NCI-H2107 treated with DMSO at 0.1 percent for 48 hours (cell line): ENCODE measurements around the gene IRF4.
"Not testable (repeated sequence)": the region's sequence is repeated elsewhere in the genome, so short reads cannot be mapped to it uniquely, and the experiment has no call there.

Experiments used
- DNase-seq: peaks from one replicate; lab custom pipeline; 2025; ENCODE audit not compliant: unreplicated experiment; lab: John Stamatoyannopoulos, UW

IRF4 gene

GRCh38 chr6:366389-367297 lies 24.9 kb upstream of the IRF4 start:
- no peak for DNase-seq

DNA sequence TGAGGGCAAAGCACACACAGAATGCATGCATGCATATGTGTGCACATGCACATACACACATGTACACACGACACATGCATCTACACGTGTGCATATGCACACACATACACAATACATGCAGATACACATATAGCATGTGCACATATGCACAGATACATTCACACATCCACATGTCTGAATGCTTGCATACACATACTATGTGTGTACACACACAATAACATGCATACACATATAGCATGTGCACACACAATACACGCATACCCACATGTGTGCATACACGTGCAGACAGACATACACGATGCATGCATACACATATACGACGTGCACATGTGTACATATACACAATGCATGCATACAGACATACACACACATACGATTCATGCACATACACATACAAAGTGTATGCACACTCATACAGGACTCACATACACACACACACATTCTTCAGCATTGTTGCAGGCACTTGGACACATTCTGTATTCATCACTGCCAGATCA lies 24.2 kb upstream of the IRF4 start:
- no peak for DNase-seq

- DNase-seq: no peak
Observed at GRCh38 chr6:367891-368630, 23.5 kb upstream of the IRF4 start.

- no peak for DNase-seq
Observed at GRCh38 chr6:369559-370431, 21.8 kb upstream of the IRF4 start.

DNA sequence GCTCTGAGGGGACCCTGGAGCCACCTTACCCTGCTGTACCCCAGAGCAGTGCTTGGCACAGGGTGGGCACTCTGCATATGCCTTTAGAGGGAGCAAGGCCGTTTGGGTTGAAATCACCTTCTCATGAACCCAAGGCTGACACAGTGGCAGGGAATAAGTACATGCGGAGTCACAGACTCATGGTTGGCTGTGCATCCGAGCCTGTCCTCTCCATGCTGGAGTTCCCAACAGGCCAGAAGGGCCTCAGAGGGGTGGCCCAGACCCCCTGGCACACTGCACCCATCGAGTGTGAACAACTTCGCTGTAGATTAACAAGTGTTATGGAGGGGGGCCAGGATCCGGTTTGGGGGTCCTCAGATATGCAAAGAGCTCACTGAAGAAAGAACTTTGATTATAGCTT lies 21.0 kb upstream of the IRF4 start:
- DNase-seq: no peak

DNA sequence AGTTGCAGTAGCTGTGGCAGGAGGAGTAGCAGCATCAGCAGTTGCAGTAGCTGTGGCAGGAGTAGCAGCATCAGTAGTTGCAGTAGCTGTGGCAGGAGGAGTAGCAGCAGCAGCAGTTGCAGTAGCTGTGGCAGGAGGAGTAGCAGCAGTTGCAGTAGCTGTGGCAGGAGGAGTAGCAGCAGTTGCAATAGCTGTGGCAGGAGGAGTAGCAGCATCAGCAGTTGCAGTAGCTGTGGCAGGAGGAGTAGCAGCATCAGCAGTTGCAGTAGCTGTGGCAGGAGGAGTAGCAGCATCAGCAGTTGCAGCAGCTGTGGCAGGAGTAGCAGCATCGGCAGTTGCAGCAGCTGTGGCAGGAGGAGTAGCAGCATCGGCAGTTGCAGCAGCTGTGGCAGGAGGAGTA lies 19.7 kb upstream of the IRF4 start:
- DNase-seq: not testable (repeated sequence)

GRCh38 chr6:372336-372911 lies 19.1 kb upstream of the IRF4 start:
- no peak for DNase-seq

GRCh38 chr6:373031-373430 lies 18.5 kb upstream of the IRF4 start:
- DNase-seq: no peak

DNA sequence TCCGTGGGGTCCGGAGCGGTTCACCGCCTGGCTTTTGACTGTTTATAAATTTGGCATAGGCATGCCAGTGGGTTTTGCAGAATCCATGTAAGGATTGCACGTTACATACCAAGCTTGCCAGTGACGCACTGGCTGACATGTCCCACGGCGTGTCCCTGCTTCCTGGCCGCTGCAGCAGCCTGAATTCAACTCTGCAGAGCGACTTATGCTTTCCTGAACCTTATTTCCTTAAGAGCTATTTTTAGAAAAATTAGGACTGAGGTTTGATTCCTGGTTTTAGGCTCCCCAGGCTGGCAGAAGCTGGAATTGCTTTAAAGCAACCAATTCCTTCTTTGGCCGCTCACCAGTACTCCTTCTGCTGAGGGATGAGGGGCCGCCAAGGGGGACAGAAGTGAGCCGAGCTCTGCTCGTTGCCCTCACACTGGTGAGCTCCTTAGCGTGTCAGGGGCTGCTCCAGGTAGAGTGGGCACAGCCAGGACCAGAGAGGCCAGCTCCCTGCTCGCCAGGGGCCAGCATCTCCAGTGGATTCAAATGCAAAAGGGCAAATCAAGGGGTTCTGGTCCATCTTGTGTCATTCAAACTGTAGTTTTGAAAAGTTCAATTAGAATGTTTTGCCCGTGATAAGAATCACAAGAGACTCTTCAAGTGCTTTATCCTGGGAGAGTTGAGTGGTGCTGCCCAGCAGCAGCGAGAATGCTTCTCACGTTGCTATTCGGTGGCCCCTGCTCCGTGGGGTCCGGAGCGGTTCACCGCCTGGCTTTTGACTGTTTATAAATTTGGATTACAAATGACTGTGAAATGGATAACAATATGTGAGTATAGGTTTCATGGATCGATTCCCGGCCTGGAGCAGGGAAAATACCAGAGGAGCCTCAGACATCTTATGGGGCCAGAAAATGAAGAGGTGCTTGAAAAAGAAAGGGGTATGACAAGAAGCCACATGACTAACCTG lies 17.5 kb upstream of the IRF4 start:
- no peak for DNase-seq

GRCh38 chr6:374956-375355 lies 16.6 kb upstream of the IRF4 start:
- no peak for DNase-seq

DNA sequence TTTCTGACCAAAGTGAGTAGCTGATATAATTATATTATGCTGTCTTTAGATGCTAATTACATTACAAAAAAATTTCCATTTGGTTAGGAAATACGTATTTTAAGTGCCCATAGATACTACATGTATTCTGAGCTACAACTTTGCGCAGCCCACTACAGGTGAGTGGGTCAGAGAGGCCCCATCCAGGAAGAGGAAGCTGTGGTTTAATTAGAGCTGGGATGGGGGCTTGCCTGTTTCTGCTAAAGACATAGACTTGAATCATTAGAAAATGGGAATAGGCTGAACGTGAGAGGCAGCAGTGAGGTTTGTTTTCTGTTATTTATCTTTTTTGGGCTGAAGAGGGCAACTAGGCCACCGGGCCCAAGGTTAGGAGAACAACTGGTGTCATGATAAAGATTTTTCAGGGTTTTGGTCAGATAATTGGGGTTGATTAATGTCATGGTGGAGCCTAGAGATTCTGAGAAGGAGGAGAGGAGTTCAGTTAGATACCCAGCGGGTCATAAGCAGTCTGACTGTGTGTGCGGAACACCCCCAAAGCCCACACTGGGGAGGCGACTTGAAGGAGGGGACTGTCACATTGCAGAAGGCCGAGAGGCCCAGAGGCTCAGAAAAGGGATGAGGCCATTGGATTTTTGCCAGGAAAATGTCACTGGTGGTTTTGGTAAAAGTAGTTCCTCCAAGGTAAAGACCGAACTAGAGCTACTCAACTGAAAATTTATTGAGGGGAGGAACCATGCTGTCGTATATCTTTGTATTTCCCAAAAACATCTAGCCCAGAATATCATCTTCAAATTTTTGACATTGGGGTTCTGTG lies 14.5 kb upstream of the IRF4 start:
- no peak for DNase-seq

GRCh38 chr6:377641-378020 lies 13.9 kb upstream of the IRF4 start:
- DNase-seq: not testable (repeated sequence)

GRCh38 chr6:378090-378957 lies 13.2 kb upstream of the IRF4 start:
- DNase-seq: no peak

GRCh38 chr6:378958-379409 lies 12.6 kb upstream of the IRF4 start:
- no peak for DNase-seq

- DNase-seq: no peak
Observed at GRCh38 chr6:379410-380181, 12.0 kb upstream of the IRF4 start.

DNA sequence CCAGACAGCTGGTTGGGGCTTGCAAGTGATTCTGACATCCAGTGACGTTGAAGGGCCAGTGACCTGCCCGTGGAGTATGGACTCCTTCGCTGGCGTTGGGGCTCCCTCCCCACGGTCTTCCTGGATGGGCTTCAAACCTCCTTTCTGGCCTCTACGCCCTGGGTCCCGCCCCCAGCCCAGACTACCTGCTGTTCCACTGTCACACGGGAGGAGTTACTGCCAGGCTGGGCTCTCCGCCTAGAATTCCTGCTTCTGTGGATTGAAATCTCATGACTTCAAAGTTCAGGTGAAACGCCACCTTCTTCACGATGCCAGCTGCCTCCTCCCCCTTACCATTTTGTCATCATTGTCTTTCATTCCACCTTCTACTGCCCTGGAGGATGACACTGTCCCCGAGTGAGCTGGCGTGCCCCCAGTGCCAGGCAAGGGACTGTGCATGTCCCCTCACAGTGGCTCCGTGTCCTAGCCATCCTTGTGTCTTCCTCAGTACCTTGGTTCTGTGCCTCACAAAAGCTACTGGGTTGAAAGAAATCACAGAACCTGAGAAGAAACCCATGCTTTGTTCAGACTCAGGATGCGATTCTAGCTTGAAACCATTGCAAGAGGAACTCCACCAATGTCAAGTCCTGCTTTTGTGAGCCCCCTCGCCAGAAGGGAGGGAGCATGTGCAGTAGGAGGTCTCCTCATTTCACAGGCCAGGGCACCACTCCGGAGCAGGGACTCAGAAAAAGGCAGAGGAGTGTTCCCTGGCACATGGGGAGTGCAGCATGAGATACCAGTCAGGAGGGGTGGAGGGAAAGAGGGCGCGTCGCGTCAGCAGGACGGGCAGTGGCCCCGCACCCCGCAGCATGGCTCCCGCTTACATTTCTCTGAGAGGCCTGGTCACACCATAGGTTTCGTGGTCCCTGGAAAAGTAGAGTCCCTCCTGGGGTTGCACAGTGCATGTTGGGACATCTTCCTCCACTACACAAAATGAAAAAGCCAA lies 11.0 kb upstream of the IRF4 start:
- DNase-seq: no peak
